MV-4-11 (cell line): ENCODE measurements around the gene ADAMTSL2.

Source experiments
- DNase-seq: peaks from one replicate; lab custom pipeline; 2025; lab: John Stamatoyannopoulos, UW

Gene ADAMTSL2

GRCh38 chr9:133575186-133576030 lies 40.9 kb downstream of the ADAMTSL2 start:
- no peak for DNase-seq

GRCh38 chr9:133576031-133576874 lies 41.7 kb downstream of the ADAMTSL2 start:
- DNase-seq, result no peak

GRCh38 chr9:133576875-133577736 lies 42.6 kb downstream of the ADAMTSL2 start:
- DNase-seq, result no peak

- DNase-seq, result no peak
These were observed 43.2 kb downstream of the ADAMTSL2 start for GRCh38 chr9:133577737-133578112.

- no peak for DNase-seq
These were observed 44.3 kb downstream of the ADAMTSL2 start for GRCh38 chr9:133578524-133579441.

GRCh38 chr9:133579601-133580418 lies 45.3 kb downstream of the ADAMTSL2 start:
- no peak for DNase-seq

GRCh38 chr9:133580419-133580738 lies 45.9 kb downstream of the ADAMTSL2 start:
- no peak for DNase-seq

GRCh38 chr9:133581011-133581410 lies 46.5 kb downstream of the ADAMTSL2 start:
- DNase-seq, result no peak

GRCh38 chr9:133581513-133582343 lies 47.2 kb downstream of the ADAMTSL2 start:
- DNase-seq, result no peak

GRCh38 chr9:133582501-133583045 lies 48.1 kb downstream of the ADAMTSL2 start:
- DNase-seq, result no peak

GRCh38 chr9:133583111-133583510 lies 48.6 kb downstream of the ADAMTSL2 start:
- no peak for DNase-seq

- no peak for DNase-seq
These were observed 49.1 kb downstream of the ADAMTSL2 start for GRCh38 chr9:133583586-133583985.

GRCh38 chr9:133584167-133584558 lies 49.7 kb downstream of the ADAMTSL2 start:
- DNase-seq, result no peak

- no peak for DNase-seq
These were observed 50.3 kb downstream of the ADAMTSL2 start for GRCh38 chr9:133584559-133585476.

GRCh38 chr9:133585481-133586351 lies 51.2 kb downstream of the ADAMTSL2 start:
- no peak for DNase-seq

GRCh38 chr9:133587051-133587450 lies 52.5 kb downstream of the ADAMTSL2 start:
- no peak for DNase-seq

GRCh38 chr9:133587466-133587865 lies 53.0 kb downstream of the ADAMTSL2 start:
- no peak for DNase-seq
